ENCODE measurements around the gene COA1. TPM values are rescaled to one million over a fixed set of nuclear protein-coding genes. Genes with fewer than 3 reads are reported as not detected.

COA1 gene
- total RNA-seq, 2 experiments from 2014 or later = 63.9 to 96.0 TPM

DNA sequence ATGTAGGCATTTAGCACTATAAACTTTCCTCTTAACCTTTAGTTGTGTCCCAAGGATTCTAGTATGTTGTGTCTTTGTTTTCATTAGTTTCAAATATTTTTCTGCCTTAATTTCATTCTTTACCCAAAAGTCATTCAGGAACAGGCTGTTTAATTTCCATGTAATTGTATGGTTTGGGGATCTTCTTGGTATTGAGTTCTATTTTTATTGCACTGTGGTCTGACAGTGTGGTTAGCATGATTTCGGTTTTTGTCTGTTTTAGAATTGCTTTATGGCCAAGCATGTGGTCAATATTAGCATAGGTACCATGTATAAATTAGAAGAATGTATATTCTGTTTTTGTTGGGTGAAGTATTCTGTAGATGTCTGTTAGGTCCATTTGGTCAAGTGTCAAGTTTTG lies 26.3 kb downstream of the COA1 start:
- no peak for TF ChIP-seq EZH2phosphoT487 (IDR thresholded peaks at IDR 0.05; ENCODE audit: borderline replicate concordance, low read depth, low read length)
- TF ChIP-seq, protein P1, sequence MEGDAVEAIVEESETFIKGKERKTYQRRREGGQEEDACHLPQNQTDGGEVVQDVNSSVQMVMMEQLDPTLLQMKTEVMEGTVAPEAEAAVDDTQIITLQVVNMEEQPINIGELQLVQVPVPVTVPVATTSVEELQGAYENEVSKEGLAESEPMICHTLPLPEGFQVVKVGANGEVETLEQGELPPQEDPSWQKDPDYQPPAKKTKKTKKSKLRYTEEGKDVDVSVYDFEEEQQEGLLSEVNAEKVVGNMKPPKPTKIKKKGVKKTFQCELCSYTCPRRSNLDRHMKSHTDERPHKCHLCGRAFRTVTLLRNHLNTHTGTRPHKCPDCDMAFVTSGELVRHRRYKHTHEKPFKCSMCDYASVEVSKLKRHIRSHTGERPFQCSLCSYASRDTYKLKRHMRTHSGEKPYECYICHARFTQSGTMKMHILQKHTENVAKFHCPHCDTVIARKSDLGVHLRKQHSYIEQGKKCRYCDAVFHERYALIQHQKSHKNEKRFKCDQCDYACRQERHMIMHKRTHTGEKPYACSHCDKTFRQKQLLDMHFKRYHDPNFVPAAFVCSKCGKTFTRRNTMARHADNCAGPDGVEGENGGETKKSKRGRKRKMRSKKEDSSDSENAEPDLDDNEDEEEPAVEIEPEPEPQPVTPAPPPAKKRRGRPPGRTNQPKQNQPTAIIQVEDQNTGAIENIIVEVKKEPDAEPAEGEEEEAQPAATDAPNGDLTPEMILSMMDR (conservative IDR thresholded peaks at IDR 0.05; ENCODE audit: low read length) = no peak
- Histone ChIP-seq H3K9me3 (ENCODE audit: low read length) (no peaks in the 10 kb centered on the region), H2AFZ (ENCODE audit: low read length) (no peak overlapping the region), H3K36me3 (ENCODE audit: insufficient read depth, low read length) (peaks cover 28% of the 10 kb centered on the region), H3K79me2 (ENCODE audit: insufficient read depth, low read depth, low read length) (peaks cover 55% of the 10 kb centered on the region; the same call in 1 of the 2 replicates), H3K4me1 (ENCODE audit: insufficient read depth, low read length, poor library complexity, severe bottlenecking) (peaks cover 21% of the 10 kb centered on the region), H3K4me3 (ENCODE audit: low read depth, low read length, poor library complexity, severe bottlenecking) (no peak overlapping the region), H4K20me1 (ENCODE audit: insufficient read depth, low read length) (peaks cover 19% of the 10 kb centered on the region; the same call in 1 of the 2 replicates), H3K4me2 (ENCODE audit: low read length) (no peak overlapping the region), H3K27ac (ENCODE audit: low read depth, low read length, poor library complexity, severe bottlenecking) (no peak overlapping the region), H3K9me2 (ENCODE audit: insufficient read depth, low read length) (no peaks in the 10 kb centered on the region)
- no peak for DNase-seq (ENCODE audit: low spot score)
- no TSS peak for BruUV-seq (replicated peaks)
- POLR2A ChIA-PET = no interaction called here
- CTCF ChIA-PET (ENCODE audit: unreplicated experiment) = interaction anchor here (1.1 kb wide), 1 partner anchor 120 kb away, joined by 6 read pairs; the partner anchor contains the start of gene STK17A
- intact Hi-C loops (cut with micrococcal nuclease; ENCODE audit: unreplicated experiment) = loop anchor here (10.0 kb wide), 1 partner anchor 258 kb away; no protein-coding TSS in a partner anchor

DNA sequence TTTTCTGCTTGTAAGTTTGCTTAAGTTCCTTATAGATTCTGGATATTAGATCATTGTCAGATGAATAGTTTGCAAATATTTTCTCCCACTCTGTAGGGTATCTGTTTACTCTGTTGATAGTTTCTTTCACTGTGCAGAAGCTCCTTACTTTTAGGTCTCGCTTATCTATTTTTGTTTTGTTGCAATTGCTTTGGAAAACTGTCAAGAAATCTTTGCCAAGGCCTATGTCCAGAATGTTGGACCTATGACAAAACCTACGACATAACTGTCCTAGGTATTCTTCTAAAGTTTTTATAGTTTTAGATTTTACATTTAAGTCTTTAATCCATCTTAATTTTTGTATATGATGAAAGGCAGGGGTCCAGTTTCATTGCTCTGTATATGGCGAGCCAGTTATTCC lies 27.4 kb downstream of the COA1 start:
- H4K20me1 ChIP-seq (ENCODE audit: insufficient read depth, low read length) = peaks cover 23% of the 10 kb centered on the region; the same call in 1 of the 2 replicates
- POLR2A ChIA-PET = interaction anchor here (5.8 kb wide), 1 partner anchor 119 kb away, joined by 93 read pairs; the partner anchor contains the start of gene STK17A

More for the DNA sequence above, 27.4 kb downstream of the COA1 start:
- no peak overlapping the region for H2AFZ ChIP-seq (ENCODE audit: low read length)
- no peak overlapping the region for H3K4me2 ChIP-seq (ENCODE audit: low read length)
- H3K4me1 ChIP-seq (ENCODE audit: insufficient read depth, low read length, poor library complexity, severe bottlenecking) = peaks cover 21% of the 10 kb centered on the region
- intact Hi-C loops (cut with micrococcal nuclease; ENCODE audit: unreplicated experiment) = loop anchor here (10.0 kb wide), 1 partner anchor 257 kb away; no protein-coding TSS in a partner anchor
- CTCF ChIA-PET (ENCODE audit: unreplicated experiment) = interaction anchor here (1.1 kb wide), 1 partner anchor 119 kb away, joined by 6 read pairs; the partner anchor contains the start of gene STK17A
- H3K4me3 ChIP-seq (ENCODE audit: low read depth, low read length, poor library complexity, severe bottlenecking) = no peak overlapping the region
- no peaks in the 10 kb centered on the region for H3K9me2 ChIP-seq (ENCODE audit: insufficient read depth, low read length)
- no peaks in the 10 kb centered on the region for H3K9me3 ChIP-seq (ENCODE audit: low read length)
- peaks cover 56% of the 10 kb centered on the region; the same call in 1 of the 2 replicates for H3K79me2 ChIP-seq (ENCODE audit: insufficient read depth, low read depth, low read length)
- BruUV-seq (replicated peaks) = no TSS peak
- DNase-seq (ENCODE audit: low spot score) = no peak
- peaks cover 22% of the 10 kb centered on the region for H3K36me3 ChIP-seq (ENCODE audit: insufficient read depth, low read length)
- no peak for TF ChIP-seq EZH2phosphoT487 (IDR thresholded peaks at IDR 0.05; ENCODE audit: borderline replicate concordance, low read depth, low read length)
- TF ChIP-seq, protein P1 (conservative IDR thresholded peaks at IDR 0.05; ENCODE audit: low read length) = no peak
- no peak overlapping the region for H3K27ac ChIP-seq (ENCODE audit: low read depth, low read length, poor library complexity, severe bottlenecking)
